IMR-90 (cell line): Measurements from ENCODE around the gene ZRANB3. TPM values are rescaled to one million over a fixed set of nuclear protein-coding genes. Genes with fewer than 3 reads are reported as not detected.

Experiments used
- ATAC-seq: fragments of 200-7000 bp; cut with Tn5 transposase; 2 replicates; pipeline ENCODE4 v1.9.1; 2020; ENCODE audit warnings: low read depth, mild to moderate bottlenecking, moderate library complexity
- BruUV-seq: library from RNA; stranded (reverse); fragments of 400-500 nt; replicated peaks from 2 replicates; lab custom pipeline; 2021; lab: Mats Ljungman, UMichigan
- CTCF ChIA-PET: fragments of 300-600 bp; formaldehyde crosslinking; extraction: SDS; loops from one replicate; lab custom pipeline; 2021; ENCODE audit warnings: antibody characterized with exemption; lab: Yijun Ruan, JAX
- POLR2A ChIA-PET: fragments of 300-600 bp; sonication (Branson Sonifier 250); formaldehyde crosslinking; loops from one replicate; lab custom pipeline; 2022; ENCODE audit warnings: antibody characterized with exemption; ENCODE audit not compliant: unreplicated experiment; lab: Charles Lee
- DNase-seq: peaks from one replicate; pipeline ENCODE4 v3.0.0; 2013
- H2AFZ ChIP-seq: replicated peaks from 2 replicates; pipeline ENCODE3; 2013; ENCODE audit warnings: low read length, mild to moderate bottlenecking; ENCODE audit not compliant: poor library complexity
- H2AK5ac ChIP-seq: 2 replicates; pipeline ENCODE4 v1.6.1; 2013; ENCODE audit warnings: low read depth, low read length, inconsistent platforms
- H2AK9ac ChIP-seq: replicated peaks from 2 replicates; pipeline ENCODE3; 2013; ENCODE audit warnings: mild to moderate bottlenecking, low read depth, low read length, moderate library complexity; ENCODE audit not compliant: poor library complexity
- H2BK120ac ChIP-seq: 2 replicates; pipeline ENCODE4 v1.6.1; 2013; ENCODE audit warnings: low read depth, low read length, inconsistent platforms
- H2BK15ac ChIP-seq: 3 replicates; pipeline ENCODE4 v1.6.1; 2013; ENCODE audit warnings: low read depth, low read length, inconsistent platforms
- H2BK20ac ChIP-seq: 2 replicates; pipeline ENCODE4 v1.6.1; 2013; ENCODE audit warnings: low read depth, mild to moderate bottlenecking, inconsistent platforms, low read length, moderate library complexity
- H2BK5ac ChIP-seq: 2 replicates; pipeline ENCODE4 v1.6.1; 2013; ENCODE audit warnings: mild to moderate bottlenecking, low read depth, low read length, inconsistent platforms; ENCODE audit not compliant: poor library complexity, severe bottlenecking
- H3K14ac ChIP-seq: replicated peaks from 2 replicates; pipeline ENCODE4 v1.6.1; 2013; ENCODE audit warnings: low read depth, low read length, inconsistent platforms
- H3K18ac ChIP-seq: 2 replicates; pipeline ENCODE4 v1.6.1; 2013; ENCODE audit warnings: low read depth, low read length, control low read depth
- H3K23ac ChIP-seq: 2 replicates; pipeline ENCODE4 v1.6.1; 2013; ENCODE audit warnings: low read depth, low read length, inconsistent platforms
- H3K27ac ChIP-seq: 2 replicates; pipeline ENCODE4 v1.5.1; 2013; ENCODE audit warnings: mild to moderate bottlenecking, control low read depth, low read length; ENCODE audit not compliant: insufficient read depth
- H3K27me3 ChIP-seq: 2 replicates; pipeline ENCODE4 v1.6.1; 2013; ENCODE audit warnings: low read length; ENCODE audit not compliant: control insufficient read depth, insufficient read depth
- H3K36me3 ChIP-seq: 2 replicates; pipeline ENCODE4 v1.6.1; 2013; ENCODE audit warnings: low read length, mixed read lengths; ENCODE audit not compliant: control insufficient read depth, insufficient read depth
- H3K4ac ChIP-seq: 2 replicates; pipeline ENCODE4 v1.6.1; 2013; ENCODE audit warnings: low read depth, low read length, inconsistent platforms
- H3K4me1 ChIP-seq: 2 replicates; pipeline ENCODE4 v1.6.1; 2013; ENCODE audit warnings: low read length, mixed read lengths; ENCODE audit not compliant: control insufficient read depth, insufficient read depth
- H3K4me2 ChIP-seq: 2 replicates; pipeline ENCODE4 v1.6.1; 2013; ENCODE audit warnings: low read depth, mild to moderate bottlenecking, control low read depth, low read length, moderate library complexity
- H3K4me3 ChIP-seq: 2 replicates; pipeline ENCODE4 v1.5.1; 2013; ENCODE audit warnings: low read depth, mild to moderate bottlenecking, control low read depth, low read length, moderate library complexity; ENCODE audit not compliant: insufficient read depth
- H3K56ac ChIP-seq: 2 replicates; pipeline ENCODE4 v1.6.1; 2013; ENCODE audit warnings: low read length, inconsistent platforms; ENCODE audit not compliant: insufficient read depth; ENCODE audit errors: extremely low read depth
- H3K79me1 ChIP-seq, 2 experiments: 2 replicates each; pipeline ENCODE4 v1.6.1; 2013; ENCODE audit warnings: low read length in 2 of 2, inconsistent platforms in 1 of 2, low read depth in 1 of 2
- H3K9ac ChIP-seq: 2 replicates; pipeline ENCODE4 v1.6.1; 2013; ENCODE audit warnings: low read depth, low read length, control low read depth
- H3K9me1 ChIP-seq: 2 replicates; pipeline ENCODE4 v1.6.1; 2013; ENCODE audit warnings: low read length, inconsistent platforms; ENCODE audit not compliant: insufficient read depth
- H3K9me3 ChIP-seq: 2 replicates; pipeline ENCODE4 v1.6.1; 2013; ENCODE audit warnings: low read length; ENCODE audit not compliant: control insufficient read depth, insufficient read depth
- H4K20me1 ChIP-seq: 2 replicates; pipeline ENCODE4 v1.6.1; 2013; ENCODE audit warnings: low read length, inconsistent platforms; ENCODE audit not compliant: insufficient read depth
- H4K5ac ChIP-seq: 2 replicates; pipeline ENCODE4 v1.6.1; 2013; ENCODE audit warnings: mild to moderate bottlenecking, low read depth, low read length, control low read depth
- H4K8ac ChIP-seq, 2 experiments: 2 replicates each; pipeline ENCODE4 v1.6.1; 2013; ENCODE audit warnings: low read depth in 2 of 2, low read length in 2 of 2, control low read depth in 1 of 2, inconsistent platforms in 1 of 2
- H4K91ac ChIP-seq: 2 replicates; pipeline ENCODE4 v1.6.1; 2013; ENCODE audit warnings: low read depth, low read length, inconsistent platforms; ENCODE audit not compliant: insufficient read depth
- CHD1 ChIP-seq: IDR thresholded peaks from 2 replicates; pipeline ENCODE4 v1.6.1; 2012; ENCODE audit warnings: low read depth, low read length, improper control_type of control experiment
- MXI1 ChIP-seq: IDR thresholded peaks from 2 replicates; pipeline ENCODE4 v1.6.1; 2012; ENCODE audit warnings: low read depth, mild to moderate bottlenecking, low read length, moderate library complexity, borderline replicate concordance
- SMC3 ChIP-seq: fragments of 150-350 bp; IDR thresholded peaks from 2 replicates; pipeline ENCODE4 v1.6.1; 2016; ENCODE audit warnings: low read depth, mild to moderate bottlenecking, antibody characterized with exemption, low read length, moderate library complexity
- WGBS, 2 experiments: methylation state at CpG; one replicate each; pipeline versions ENCODE4 v1.1.5 to v1.1.7; 2013; ENCODE audit warnings: missing lambda C conversion rate in 2 of 2; ENCODE audit not compliant: insufficient read length in 1 of 2; ENCODE audit errors: extremely low coverage in 2 of 2; 5-methylcytosine and 5-hydroxymethylcytosine counted together
- dilution Hi-C: fragments of 300-500 bp; cut with HindIII; formaldehyde crosslinking; loops from one replicate; pipeline ENCODE4 v1.14.3; 2018; ENCODE audit warnings: low sequenced_read_pairs; ENCODE audit not compliant: unreplicated experiment
- in situ Hi-C: fragments of 300-500 bp; cut with MboI; formaldehyde crosslinking; loops from 3 replicates; pipeline ENCODE4 v1.14.3; 2019; ENCODE audit warnings: low sequenced_read_pairs, inconsistent platforms, mixed read lengths
- intact Hi-C: fragments of 100-400 bp; cut with micrococcal nuclease; formaldehyde crosslinking; loops from 2 replicates; pipeline ENCODE4 v1.10.0; 2022
- polyA plus RNA-seq, 3 experiments: library from polyadenylated mRNA; depleted of rRNA; stranded (reverse); fragments of >200 nt; gene quantifications; 2 replicates each; pipeline ENCODE4 v1.2.3, GENCODE V29; 2012; ENCODE audit warnings: low replicate concordance in 1 of 3
- total RNA-seq: library from RNA; depleted of rRNA; stranded (reverse); fragments of >200 nt; gene quantifications from 2 replicates; pipeline ENCODE4 v1.2.3, GENCODE V29; 2012
- TF ChIP-seq, protein P1 (sequence below): fragments of 150-350 bp; IDR thresholded peaks from 2 replicates; pipeline ENCODE4 v1.6.1; 2017; ENCODE audit warnings: mild to moderate bottlenecking, antibody characterized with exemption, low read length, low read depth
- TF ChIP-seq, protein P2 (sequence below): fragments of 150-350 bp; IDR thresholded peaks from 2 replicates; pipeline ENCODE4 v1.6.1; 2016; ENCODE audit warnings: low read depth, mild to moderate bottlenecking, low read length, moderate library complexity, borderline replicate concordance

ZRANB3 gene
- total and polyA plus RNA-seq, 2 of the 4 experiments (the other 2 are of a cell fraction): 3.4 to 9.3 TPM

GRCh38 chr2:135103843-135104242 lies 427.2 kb downstream of the ZRANB3 start:
- CTCF ChIA-PET: no interaction called here

More at GRCh38 chr2:135103843-135104242, 427.2 kb downstream of the ZRANB3 start:
- Histone ChIP-seq H4K91ac (no peak overlapping the region), H3K4ac (no peak overlapping the region), H3K4me2 (no peak overlapping the region), H3K27ac (no peak overlapping the region), H2BK20ac (no peak overlapping the region), H2AK9ac (no peak overlapping the region), H3K9me3 (no peaks in the 10 kb centered on the region), H3K9me1 (no peaks in the 10 kb centered on the region), H3K14ac (no peak overlapping the region), H3K9ac (no peak overlapping the region), H3K4me3 (no peak overlapping the region), H3K56ac (no peak overlapping the region), H3K27me3 (no peaks in the 10 kb centered on the region), H4K20me1 (no peaks in the 10 kb centered on the region), H2BK5ac (no peak overlapping the region), H3K23ac (no peak overlapping the region), H2BK15ac (no peak overlapping the region), H3K79me1 (peaks cover 16 to 24% of the 10 kb centered on the region in 2 experiments; a peak in 2 of 4 replicates), H4K8ac (no peak overlapping the region), H4K5ac (no peak overlapping the region), H3K36me3 (0 out of 2 replicates have a peak, but pooled peaks cover 1% of the 10 kb centered on the region), H2AFZ (no peak overlapping the region), H3K18ac (no peak overlapping the region), H3K4me1 (0 out of 2 replicates have a peak, but pooled peaks cover 2% of the 10 kb centered on the region), H2AK5ac (no peak overlapping the region), H2BK120ac (no peak overlapping the region)
- no TSS peak for BruUV-seq
- dilution Hi-C loops (no loop called here), in situ Hi-C loops (no loop called here), intact Hi-C loops (loop anchor here (5.0 kb wide), 1 partner anchor 48 kb away; no protein-coding TSS in a partner anchor)
- TF ChIP-seq SMC3 (no peak), CHD1 (no peak), MXI1 (no peak)
- TF ChIP-seq, protein P1, sequence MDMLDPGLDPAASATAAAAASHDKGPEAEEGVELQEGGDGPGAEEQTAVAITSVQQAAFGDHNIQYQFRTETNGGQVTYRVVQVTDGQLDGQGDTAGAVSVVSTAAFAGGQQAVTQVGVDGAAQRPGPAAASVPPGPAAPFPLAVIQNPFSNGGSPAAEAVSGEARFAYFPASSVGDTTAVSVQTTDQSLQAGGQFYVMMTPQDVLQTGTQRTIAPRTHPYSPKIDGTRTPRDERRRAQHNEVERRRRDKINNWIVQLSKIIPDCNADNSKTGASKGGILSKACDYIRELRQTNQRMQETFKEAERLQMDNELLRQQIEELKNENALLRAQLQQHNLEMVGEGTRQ: no peak
- TF ChIP-seq, protein P2, sequence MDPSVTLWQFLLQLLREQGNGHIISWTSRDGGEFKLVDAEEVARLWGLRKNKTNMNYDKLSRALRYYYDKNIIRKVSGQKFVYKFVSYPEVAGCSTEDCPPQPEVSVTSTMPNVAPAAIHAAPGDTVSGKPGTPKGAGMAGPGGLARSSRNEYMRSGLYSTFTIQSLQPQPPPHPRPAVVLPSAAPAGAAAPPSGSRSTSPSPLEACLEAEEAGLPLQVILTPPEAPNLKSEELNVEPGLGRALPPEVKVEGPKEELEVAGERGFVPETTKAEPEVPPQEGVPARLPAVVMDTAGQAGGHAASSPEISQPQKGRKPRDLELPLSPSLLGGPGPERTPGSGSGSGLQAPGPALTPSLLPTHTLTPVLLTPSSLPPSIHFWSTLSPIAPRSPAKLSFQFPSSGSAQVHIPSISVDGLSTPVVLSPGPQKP: no peak
- no peak for DNase-seq
- ATAC-seq: no peak
- POLR2A ChIA-PET: no interaction called here
- WGBS, 2 experiments: no CpG with 5 or more reads among the region's 1 CpG
